Measurements from ENCODE around the gene FILIP1.

The FILIP1 gene

DNA sequence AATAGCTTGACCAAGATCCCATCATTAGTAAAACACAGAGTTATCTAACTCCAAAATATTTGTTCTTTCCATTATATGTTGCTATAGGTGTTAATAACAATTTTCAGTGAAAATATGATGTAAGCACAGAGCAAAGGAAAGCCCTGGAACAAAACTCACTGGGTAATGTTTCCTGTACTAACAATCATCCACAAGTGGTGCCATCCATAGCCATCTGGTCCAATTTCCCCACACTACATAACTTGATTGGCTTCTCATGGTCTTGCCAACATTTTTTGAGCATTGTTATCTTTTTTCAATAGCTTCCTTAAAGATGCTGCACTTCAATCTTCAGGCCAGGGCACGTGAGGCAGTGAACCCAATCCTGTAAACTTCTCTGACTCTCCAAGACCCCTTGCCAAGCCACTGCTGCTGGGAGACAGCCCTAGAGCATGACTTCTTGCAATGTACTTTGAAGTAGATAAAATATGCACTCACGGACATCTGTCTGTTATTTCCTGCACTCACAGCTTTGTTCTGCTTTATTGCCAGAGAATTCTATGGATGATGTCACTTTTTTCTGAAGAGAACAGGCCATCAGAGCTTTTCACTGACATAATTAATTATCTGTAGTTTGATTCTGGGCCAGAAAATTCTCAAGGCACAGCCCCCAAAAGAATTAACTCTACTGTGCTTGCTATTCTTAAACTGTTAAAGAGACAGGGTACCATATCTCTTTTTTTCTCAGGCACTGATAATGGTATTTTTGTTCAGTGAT lies 111.5 kb downstream of the FILIP1 start:
- TF ChIP-seq CTCF (IDR thresholded peaks at IDR 0.05; ENCODE audit: low read depth, low read length), result no peak
- H3K4me3 ChIP-seq (ENCODE audit: low read depth, low read length), result no peak overlapping the region

- no peak overlapping the region for H3K4me3 ChIP-seq (ENCODE audit: low read depth, low read length)
- TF ChIP-seq CTCF (IDR thresholded peaks at IDR 0.05; ENCODE audit: low read depth, low read length), result no peak
These were observed 114.1 kb downstream of the FILIP1 start for GRCh38 chr6:75379536-75379935.

DNA sequence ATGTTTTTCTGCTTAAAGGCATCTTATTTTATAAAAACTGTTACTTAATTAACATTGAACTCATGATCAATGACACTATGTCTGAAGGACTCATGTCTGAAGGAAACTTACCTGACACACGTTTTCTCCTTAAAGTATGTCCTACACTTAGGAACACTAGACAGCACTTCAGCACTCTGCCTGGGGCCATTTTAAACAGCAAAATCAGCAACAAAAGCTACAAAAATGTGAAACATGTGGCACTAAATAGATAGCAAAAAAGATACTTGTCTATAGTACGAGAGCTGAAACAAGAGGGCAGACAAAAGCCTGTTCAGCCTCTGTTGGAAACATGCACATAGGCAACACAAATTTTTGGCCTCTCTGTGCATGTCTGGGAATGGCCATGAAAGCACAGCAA lies 115.5 kb downstream of the FILIP1 start:
- no peak overlapping the region for H3K4me3 ChIP-seq (ENCODE audit: low read depth, low read length)
- no peak for TF ChIP-seq CTCF (IDR thresholded peaks at IDR 0.05; ENCODE audit: low read depth, low read length)

DNA sequence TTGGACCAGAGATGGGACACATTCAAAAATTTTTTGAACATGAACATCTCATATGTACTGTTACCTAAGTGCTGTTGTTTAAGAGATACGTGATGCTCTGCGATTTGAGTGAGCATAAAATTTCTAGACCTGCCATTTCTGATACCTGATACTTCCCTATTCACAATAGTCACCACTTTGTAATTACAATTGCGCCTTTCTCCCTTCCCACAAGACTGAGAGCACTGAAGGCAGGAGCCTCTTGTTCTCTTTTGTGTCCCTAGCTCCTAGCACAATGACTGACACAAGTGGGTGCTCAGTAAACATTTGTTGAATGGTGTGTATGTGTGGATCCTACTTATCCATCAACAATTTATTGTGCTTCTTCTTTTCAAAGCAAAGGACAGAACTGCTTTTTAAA lies 116.2 kb downstream of the FILIP1 start:
- no peak overlapping the region for H3K4me3 ChIP-seq (ENCODE audit: low read depth, low read length)

DNA sequence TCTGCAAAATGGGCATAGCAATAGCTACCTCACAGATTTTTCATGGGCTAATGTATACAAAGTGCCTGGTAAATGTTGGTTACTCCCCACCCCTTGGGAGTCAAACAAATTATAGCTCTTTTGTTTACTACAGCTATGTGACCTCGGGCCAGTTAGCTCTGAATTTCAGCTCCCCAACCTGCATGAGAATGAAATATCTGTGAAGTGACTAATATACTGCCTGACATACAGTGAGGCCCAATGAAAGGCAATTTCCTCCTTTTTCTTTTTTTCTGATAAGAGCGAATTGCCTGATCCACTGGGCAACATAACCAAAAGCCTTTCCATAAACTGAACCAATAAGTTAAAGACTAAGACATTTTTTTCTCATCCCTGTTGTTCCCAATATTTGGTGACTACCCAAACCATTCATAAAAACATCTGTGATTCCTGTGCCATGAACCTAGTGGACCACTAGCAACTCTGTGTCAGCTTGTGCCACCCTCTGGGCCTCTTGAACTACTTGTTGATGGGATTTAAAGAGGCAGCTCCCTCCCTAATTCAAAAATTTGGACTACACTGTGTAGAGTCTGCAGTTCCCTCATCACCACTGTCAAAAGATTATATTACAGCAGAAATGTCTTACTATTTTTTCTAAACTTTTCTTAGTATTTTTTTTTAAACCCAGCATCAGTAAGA lies 117.1 kb downstream of the FILIP1 start:
- H3K4me3 ChIP-seq (ENCODE audit: low read depth, low read length), result no peak overlapping the region
- no peak for TF ChIP-seq CTCF (IDR thresholded peaks at IDR 0.05; ENCODE audit: low read depth, low read length)

More for the DNA sequence above, 116.2 kb downstream of the FILIP1 start:
- TF ChIP-seq CTCF (IDR thresholded peaks at IDR 0.05; ENCODE audit: low read depth, low read length), result no peak

- TF ChIP-seq CTCF (IDR thresholded peaks at IDR 0.05; ENCODE audit: low read depth, low read length), result no peak
- no peak overlapping the region for H3K4me3 ChIP-seq (ENCODE audit: low read depth, low read length)
These were observed 118.6 kb downstream of the FILIP1 start for GRCh38 chr6:75374961-75375400.

DNA sequence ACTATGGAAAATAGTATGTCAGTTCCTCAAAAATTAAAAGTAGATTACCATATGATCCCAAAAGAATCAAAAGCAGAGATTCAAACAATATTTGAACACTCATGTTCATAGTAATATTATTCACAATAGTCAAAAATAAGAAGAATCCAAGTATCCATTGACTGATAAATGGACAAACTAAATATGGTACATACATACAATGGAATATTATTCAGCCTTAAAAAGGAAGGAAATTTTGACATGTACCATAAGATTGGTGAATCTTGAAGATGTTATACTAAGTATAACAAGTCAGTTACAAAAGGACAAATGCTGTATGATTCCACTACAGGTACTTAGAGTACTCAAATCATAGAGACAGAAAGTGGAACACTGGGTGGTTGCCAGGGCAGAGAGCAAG lies 120.7 kb downstream of the FILIP1 start:
- no peak for TF ChIP-seq CTCF (IDR thresholded peaks at IDR 0.05; ENCODE audit: low read depth, low read length)
- H3K4me3 ChIP-seq (ENCODE audit: low read depth, low read length), result no peak overlapping the region
